ENCODE results near the gene PRKCE. TPM values are rescaled to one million over a fixed set of nuclear protein-coding genes. Genes with fewer than 3 reads are reported as not detected.

The PRKCE gene
- polyA plus RNA-seq, 3 donors = 1.3 to 7.7 (median 2.3) TPM

DNA sequence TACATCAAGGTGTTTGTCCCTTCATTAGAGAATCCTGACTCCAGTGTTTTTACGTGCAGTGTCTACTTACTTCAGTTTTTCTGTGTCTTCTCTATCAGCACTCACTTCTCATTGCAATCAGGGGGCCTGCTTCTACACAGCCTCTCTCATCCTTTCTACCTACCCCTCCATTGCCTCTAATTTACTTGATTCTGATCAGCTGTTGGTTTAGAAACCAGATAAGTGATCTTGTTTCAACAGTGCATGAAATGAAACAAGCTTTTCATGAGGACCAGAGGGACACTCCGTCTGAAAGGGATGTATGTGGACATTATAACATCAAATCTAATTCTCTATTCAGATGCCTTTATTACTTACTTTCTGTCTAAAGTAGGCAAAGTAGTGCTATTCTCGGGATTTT lies 136.9 kb downstream of the PRKCE start:
- Histone ChIP-seq H3K27me3 (ENCODE audit: control insufficient read depth in 2 of 2, insufficient read depth in 2 of 2, low read length in 2 of 2) (no peaks in the 10 kb centered on the region), H4K20me1 (ENCODE audit: insufficient read depth, low read length) (peaks cover 7% of the 10 kb centered on the region), H3K79me2 (ENCODE audit: insufficient read depth, low read length) (peaks cover under 1% of the 10 kb centered on the region), H3K4me1 (ENCODE audit: control insufficient read depth in 1 of 2, insufficient read depth in 2 of 2, low read length in 2 of 2) (no peaks in the 10 kb centered on the region), H2AFZ (ENCODE audit: insufficient read depth, low read depth, low read length, poor library complexity, severe bottlenecking) (no peak overlapping the region), H3K27ac (ENCODE audit: low read depth in 1 of 2, low read length in 2 of 2) (no peak overlapping the region), H3K4me3 (replicated peaks in 1 of 3; ENCODE audit: low read depth in 2 of 3, low read length in 3 of 3) (no peak overlapping the region), H3K36me3 (replicated peaks in 1 of 2; ENCODE audit: control insufficient read depth in 1 of 2, insufficient read depth in 2 of 2, low read length in 2 of 2) (no peaks in the 10 kb centered on the region), H3K9me3 (replicated peaks in 1 of 2; ENCODE audit: control insufficient read depth in 1 of 2, insufficient read depth in 1 of 2, low read length in 2 of 2) (no peaks in the 10 kb centered on the region), H3K9ac (ENCODE audit: insufficient read depth, low read length, poor library complexity, severe bottlenecking) (no peak overlapping the region), H3K4me2 (replicated peaks; ENCODE audit: extremely low read depth, low read length, poor library complexity, severe bottlenecking) (no peak overlapping the region)
- Mint-ChIP-seq H3K9me3 (no peaks in the 10 kb centered on the region), H3K4me1 (peaks cover 14% of the 10 kb centered on the region), H3K27me3 (ENCODE audit: low read depth in 3 of 3) (no peaks in the 10 kb centered on the region), H3K27ac (no peak overlapping the region), H3K36me3 (no peaks in the 10 kb centered on the region), H3K4me3 (no peak overlapping the region)
- TF ChIP-seq, protein P1, sequence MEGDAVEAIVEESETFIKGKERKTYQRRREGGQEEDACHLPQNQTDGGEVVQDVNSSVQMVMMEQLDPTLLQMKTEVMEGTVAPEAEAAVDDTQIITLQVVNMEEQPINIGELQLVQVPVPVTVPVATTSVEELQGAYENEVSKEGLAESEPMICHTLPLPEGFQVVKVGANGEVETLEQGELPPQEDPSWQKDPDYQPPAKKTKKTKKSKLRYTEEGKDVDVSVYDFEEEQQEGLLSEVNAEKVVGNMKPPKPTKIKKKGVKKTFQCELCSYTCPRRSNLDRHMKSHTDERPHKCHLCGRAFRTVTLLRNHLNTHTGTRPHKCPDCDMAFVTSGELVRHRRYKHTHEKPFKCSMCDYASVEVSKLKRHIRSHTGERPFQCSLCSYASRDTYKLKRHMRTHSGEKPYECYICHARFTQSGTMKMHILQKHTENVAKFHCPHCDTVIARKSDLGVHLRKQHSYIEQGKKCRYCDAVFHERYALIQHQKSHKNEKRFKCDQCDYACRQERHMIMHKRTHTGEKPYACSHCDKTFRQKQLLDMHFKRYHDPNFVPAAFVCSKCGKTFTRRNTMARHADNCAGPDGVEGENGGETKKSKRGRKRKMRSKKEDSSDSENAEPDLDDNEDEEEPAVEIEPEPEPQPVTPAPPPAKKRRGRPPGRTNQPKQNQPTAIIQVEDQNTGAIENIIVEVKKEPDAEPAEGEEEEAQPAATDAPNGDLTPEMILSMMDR (IDR thresholded peaks at IDR 0.05) = no peak
- WGBS (ENCODE audit: insufficient coverage) = no CpG with 5 or more reads among the region's 3 CpGs
- DNase-seq = no peak
- intact Hi-C loops (cut with micrococcal nuclease) = no loop called here

DNA sequence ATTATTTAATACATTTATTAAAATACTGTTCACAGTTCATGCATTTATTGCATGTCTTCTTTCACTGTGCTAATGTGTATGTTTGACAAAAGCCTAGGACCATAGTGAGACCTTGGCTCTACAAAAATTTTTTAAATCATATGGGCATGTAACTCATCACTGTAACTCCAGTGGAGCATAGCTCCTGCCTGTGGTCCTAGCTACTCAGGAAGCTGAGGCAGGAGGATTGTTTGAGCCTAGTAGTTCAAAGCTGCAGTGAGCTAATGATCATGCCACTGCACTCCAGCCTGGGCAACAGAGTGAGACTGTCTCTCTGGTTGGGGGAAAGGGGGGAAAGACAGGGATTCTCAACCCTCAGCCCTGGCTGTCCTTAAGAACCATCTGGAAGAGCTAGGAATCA lies 137.8 kb downstream of the PRKCE start:
- no peak overlapping the region for H3K9ac ChIP-seq (ENCODE audit: insufficient read depth, low read length, poor library complexity, severe bottlenecking)
- TF ChIP-seq, protein P1 (IDR thresholded peaks at IDR 0.05) = no peak
- no peak overlapping the region for H2AFZ ChIP-seq (ENCODE audit: insufficient read depth, low read depth, low read length, poor library complexity, severe bottlenecking)
- Mint-ChIP-seq H3K27ac (peak overlapping the region in 1 of 7 donors; percentile 57), H3K27me3 (ENCODE audit: low read depth in 3 of 3) (peaks cover 0 to under 1% (median 0%) of the 10 kb centered on the region in 3 donors), H3K4me1 (peaks cover 14% of the 10 kb centered on the region), H3K36me3 (no peaks in the 10 kb centered on the region), H3K9me3 (no peaks in the 10 kb centered on the region), H3K4me3 (no peak overlapping the region)
- H3K4me1 ChIP-seq (ENCODE audit: control insufficient read depth in 1 of 2, insufficient read depth in 2 of 2, low read length in 2 of 2) = no peaks in the 10 kb centered on the region
- no peaks in the 10 kb centered on the region for H3K9me3 ChIP-seq (replicated peaks in 1 of 2; ENCODE audit: control insufficient read depth in 1 of 2, insufficient read depth in 1 of 2, low read length in 2 of 2)
- no peaks in the 10 kb centered on the region for H3K27me3 ChIP-seq (ENCODE audit: control insufficient read depth in 2 of 2, insufficient read depth in 2 of 2, low read length in 2 of 2)
- intact Hi-C loops (cut with micrococcal nuclease) = no loop called here
- no peaks in the 10 kb centered on the region for H3K36me3 ChIP-seq (replicated peaks in 1 of 2; ENCODE audit: control insufficient read depth in 1 of 2, insufficient read depth in 2 of 2, low read length in 2 of 2)
- H3K79me2 ChIP-seq (ENCODE audit: insufficient read depth, low read length) = no peaks in the 10 kb centered on the region
- H4K20me1 ChIP-seq (ENCODE audit: insufficient read depth, low read length) = peaks cover 7% of the 10 kb centered on the region
- no peak for DNase-seq
- no peak overlapping the region for H3K4me2 ChIP-seq (replicated peaks; ENCODE audit: extremely low read depth, low read length, poor library complexity, severe bottlenecking)
- H3K4me3 ChIP-seq (replicated peaks in 1 of 3; ENCODE audit: low read depth in 2 of 3, low read length in 3 of 3) = no peak overlapping the region
- H3K27ac ChIP-seq (ENCODE audit: low read depth in 1 of 2, low read length in 2 of 2) = no peak overlapping the region
